ENCODE measurements around the gene DNAI2.

GRCh38 chr17:74243013-74243755 lies 30.9 kb upstream of the DNAI2 start:
- TF ChIP-seq CTCF (IDR thresholded peaks at IDR 0.05; ENCODE audit: low read length), result no peak
- TF ChIP-seq EZH2 (IDR thresholded peaks at IDR 0.05; ENCODE audit: borderline replicate concordance, low read length), result no peak
